HL-60 (cell line): ENCODE measurements around the gene LYSMD2.

ENCODE experiments used
- CTCF ChIP-seq: IDR thresholded peaks from one replicate; pipeline ENCODE4 v1.5.1; 2011; ENCODE audit warnings: low read length, control low read depth, inconsistent platforms; ENCODE audit not compliant: insufficient read depth
- GABPA ChIP-seq: IDR thresholded peaks from 2 replicates; pipeline ENCODE4 v1.6.1; 2012; ENCODE audit warnings: low read depth
- POLR2AphosphoS5 ChIP-seq: IDR thresholded peaks from 2 replicates; pipeline ENCODE4 v1.6.1; 2012; ENCODE audit warnings: low read depth
- REST ChIP-seq: IDR thresholded peaks from 2 replicates; pipeline ENCODE4 v1.6.1; 2012; ENCODE audit warnings: low read depth; ENCODE audit not compliant: insufficient replicate concordance
- SPI1 ChIP-seq: IDR thresholded peaks from 2 replicates; pipeline ENCODE4 v1.6.1; 2012; ENCODE audit warnings: low read depth, mild to moderate bottlenecking, borderline replicate concordance

- TF ChIP-seq CTCF (no peak), POLR2AphosphoS5 (no peak), SPI1 (no peak), REST (no peak), GABPA (no peak)
Observed at GRCh38 chr15:51765751-51766150, 28.3 kb upstream of the LYSMD2 start.
